Retinal pigment epithelial cell (primary cell): ENCODE measurements around the gene RIMBP3B.
A peak's percentile ranks its signal among the peaks of the same experiment; 100 is the strongest.
"Not testable (repeated sequence)": the region's sequence is repeated elsewhere in the genome, so short reads cannot be mapped to it uniquely, and the experiment has no call there.

Experiments
- DNase-seq: peaks from one replicate; pipeline ENCODE4 v3.0.0-alpha.2; 2010; ENCODE audit warnings: low read depth
- H3K4me3 ChIP-seq: 2 replicates; pipeline ENCODE4 v1.5.1; 2011; ENCODE audit warnings: mild to moderate bottlenecking, low read length, control low read depth, moderate library complexity

RIMBP3B gene

GRCh38 chr22:21417227-21417746 lies 33.7 kb downstream of the RIMBP3B start, which contains the start of gene HIC2:
Gene HIC2, plus strand, starts transcription at chr22:21417371. Its CDS starts 25,461 bp downstream, at chr22:21442832.
- H3K4me3 ChIP-seq = peak within 1 kb of the TSS; percentile 37
- not testable (repeated sequence) for DNase-seq

GRCh38 chr22:21417853-21418252 lies 34.3 kb downstream of the RIMBP3B start:
- peak overlapping the region; percentile 37 for H3K4me3 ChIP-seq
- not testable (repeated sequence) for DNase-seq

- H3K4me3 ChIP-seq, DNase-seq: not testable (repeated sequence)
Observed at GRCh38 chr22:21418974-21419638, 35.6 kb downstream of the RIMBP3B start.

- H3K4me3 ChIP-seq, DNase-seq: not testable (repeated sequence)
Observed at GRCh38 chr22:21420180-21420763, 36.7 kb downstream of the RIMBP3B start.

- H3K4me3 ChIP-seq, DNase-seq: not testable (repeated sequence)
Observed at GRCh38 chr22:21424084-21424709, 40.6 kb downstream of the RIMBP3B start.

GRCh38 chr22:21434378-21435233 lies 51.1 kb downstream of the RIMBP3B start:
- H3K4me3 ChIP-seq, DNase-seq: not testable (repeated sequence)

- DNase-seq, H3K4me3 ChIP-seq: not testable (repeated sequence)
Observed at GRCh38 chr22:21435998-21436810, 52.7 kb downstream of the RIMBP3B start.

GRCh38 chr22:21438013-21438412 lies 54.5 kb downstream of the RIMBP3B start:
- DNase-seq, H3K4me3 ChIP-seq: not testable (repeated sequence)
